HepG2 (cell line): ENCODE data around the gene TTYH2. TPM values are rescaled to one million over a fixed set of nuclear protein-coding genes. Genes with fewer than 3 reads are reported as not detected.

Experiments
- EED ChIP-seq: sonication (generic); formaldehyde crosslinking; IDR thresholded peaks from 2 replicates; pipeline ENCODE4 v1.5.0; 2020; ENCODE audit warnings: mild to moderate bottlenecking, missing genetic modification reagents
- GFI1 ChIP-seq: sonication (generic); formaldehyde crosslinking; IDR thresholded peaks from 2 replicates; pipeline ENCODE4 v1.5.0; 2020; ENCODE audit warnings: missing genetic modification reagents, mild to moderate bottlenecking, borderline replicate concordance
- IKZF4 ChIP-seq: sonication (generic); formaldehyde crosslinking; IDR thresholded peaks from 2 replicates; pipeline ENCODE4 v1.5.1; 2020; ENCODE audit warnings: borderline replicate concordance, mild to moderate bottlenecking, low read depth, missing genetic modification reagents; ENCODE audit errors: not compliant biosample characterization
- NBN ChIP-seq: fragments of 450-650 bp; conservative IDR thresholded peaks from 2 replicates; pipeline ENCODE4 v1.6.1; 2017
- NR2C2 ChIP-seq: sonication (generic); formaldehyde crosslinking; IDR thresholded peaks from 2 replicates; pipeline ENCODE4 v1.4.0; 2020; ENCODE audit warnings: missing genetic modification reagents, mild to moderate bottlenecking, moderate library complexity, borderline replicate concordance
- PHF5A ChIP-seq: IDR thresholded peaks from one replicate; pipeline ENCODE4 v1.6.1; 2018; ENCODE audit warnings: low read depth, missing genetic modification reagents; ENCODE audit not compliant: unreplicated experiment
- SIX4 ChIP-seq: sonication (generic); formaldehyde crosslinking; IDR thresholded peaks from 2 replicates; pipeline ENCODE4 v1.4.0; 2020; ENCODE audit warnings: missing genetic modification reagents
- SKI ChIP-seq: fragments of 450-650 bp; IDR thresholded peaks from one replicate; pipeline ENCODE4 v1.6.1; 2018; ENCODE audit warnings: mild to moderate bottlenecking; ENCODE audit not compliant: partially characterized antibody
- SP5 ChIP-seq: IDR thresholded peaks from 2 replicates; pipeline ENCODE4 v1.6.1; 2016; ENCODE audit warnings: low read depth, borderline replicate concordance
- ZNF556 ChIP-seq: sonication (generic); formaldehyde crosslinking; IDR thresholded peaks from 2 replicates; pipeline ENCODE4 v1.4.0; 2020; ENCODE audit warnings: mild to moderate bottlenecking, missing genetic modification reagents, borderline replicate concordance
- polyA plus RNA-seq, 8 experiments: library from polyadenylated mRNA; depleted of rRNA in 3 of 8; stranded (reverse) in 7 of 8; unstranded in 1 of 8; fragments of >200 nt; fragmentation: Illumina TruSeq in 4 of 8; extraction: Trizol in 4 of 8; gene quantifications; 2 replicates each; pipeline versions ENCODE4 v1.2.1 to v1.2.3, GENCODE V29; 2011 to 2016; ENCODE audit warnings: low read depth in 4 of 8, missing spikeins in 1 of 8, mixed read lengths in 1 of 8; ENCODE audit not compliant: insufficient read depth in 1 of 8
- total RNA-seq, 5 experiments: library from RNA; depleted of rRNA; stranded (reverse); fragments of >200 nt; fragmentation: Illumina TruSeq; extraction: Trizol; gene quantifications; 2 replicates each; pipeline ENCODE4 v1.2.3, GENCODE V29; 2016; ENCODE audit warnings: low read depth in 1 of 5
- TF ChIP-seq, protein P1 (sequence below): sonication (generic); formaldehyde crosslinking; IDR thresholded peaks from 2 replicates; pipeline ENCODE4 v1.9.0; 2021; ENCODE audit warnings: mild to moderate bottlenecking, missing genetic modification reagents
- TF ChIP-seq, protein P2 (sequence below): sonication (generic); formaldehyde crosslinking; IDR thresholded peaks from 2 replicates; pipeline ENCODE4 v1.5.1; 2020; ENCODE audit warnings: mild to moderate bottlenecking, missing genetic modification reagents
- TF ChIP-seq, protein P3 (sequence below): sonication (generic); formaldehyde crosslinking; IDR thresholded peaks from 2 replicates; pipeline ENCODE4 v1.4.0; 2020; ENCODE audit warnings: low read depth, missing genetic modification reagents

The TTYH2 gene
- total and polyA plus RNA-seq, 2 of the 13 experiments (the other 11 are each of a cell fraction or from before 2014, with no cell fraction given) = 0.77 to 0.96 TPM

DNA sequence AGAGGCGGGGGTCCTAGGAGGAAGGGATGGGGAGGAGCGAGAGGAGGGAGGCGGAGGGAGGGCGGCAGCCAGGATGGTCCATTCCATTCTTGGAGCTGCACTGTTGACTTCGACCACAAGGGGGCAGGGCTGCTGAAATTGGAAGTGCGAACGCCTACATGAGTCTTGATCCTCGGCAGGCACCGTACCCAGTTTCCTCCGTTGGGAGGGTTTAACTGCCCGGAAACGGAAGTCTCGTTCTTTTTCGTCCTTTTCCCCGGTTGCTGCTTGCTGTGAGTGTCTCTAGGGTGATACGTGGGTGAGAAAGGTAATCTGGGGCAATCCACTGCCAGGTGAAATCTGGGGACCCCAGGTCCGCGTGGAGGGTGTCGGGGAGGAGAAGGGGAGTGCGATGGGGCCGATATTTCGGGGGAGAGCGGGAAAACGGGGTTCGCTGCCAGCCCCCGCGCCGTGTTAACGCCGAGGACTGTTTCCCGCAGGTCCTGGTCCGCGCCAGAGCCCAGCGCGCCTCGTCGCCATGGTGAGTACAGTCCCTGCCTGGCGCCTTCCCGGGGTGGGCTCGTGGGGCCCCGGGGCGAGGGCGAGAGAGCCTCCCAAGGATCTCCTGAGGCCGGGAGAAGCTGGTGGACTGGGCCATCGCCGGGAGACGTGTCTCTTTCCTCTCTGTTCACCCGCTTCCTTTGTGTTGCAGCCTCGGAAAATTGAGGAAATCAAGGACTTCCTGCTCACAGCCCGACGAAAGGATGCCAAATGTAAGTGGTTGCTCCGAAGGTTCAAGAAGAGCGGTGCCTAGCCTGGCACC, 9.7 kb upstream of the TTYH2 start, which contains the start of gene RPL38 (continued):
- TF ChIP-seq, protein P1, sequence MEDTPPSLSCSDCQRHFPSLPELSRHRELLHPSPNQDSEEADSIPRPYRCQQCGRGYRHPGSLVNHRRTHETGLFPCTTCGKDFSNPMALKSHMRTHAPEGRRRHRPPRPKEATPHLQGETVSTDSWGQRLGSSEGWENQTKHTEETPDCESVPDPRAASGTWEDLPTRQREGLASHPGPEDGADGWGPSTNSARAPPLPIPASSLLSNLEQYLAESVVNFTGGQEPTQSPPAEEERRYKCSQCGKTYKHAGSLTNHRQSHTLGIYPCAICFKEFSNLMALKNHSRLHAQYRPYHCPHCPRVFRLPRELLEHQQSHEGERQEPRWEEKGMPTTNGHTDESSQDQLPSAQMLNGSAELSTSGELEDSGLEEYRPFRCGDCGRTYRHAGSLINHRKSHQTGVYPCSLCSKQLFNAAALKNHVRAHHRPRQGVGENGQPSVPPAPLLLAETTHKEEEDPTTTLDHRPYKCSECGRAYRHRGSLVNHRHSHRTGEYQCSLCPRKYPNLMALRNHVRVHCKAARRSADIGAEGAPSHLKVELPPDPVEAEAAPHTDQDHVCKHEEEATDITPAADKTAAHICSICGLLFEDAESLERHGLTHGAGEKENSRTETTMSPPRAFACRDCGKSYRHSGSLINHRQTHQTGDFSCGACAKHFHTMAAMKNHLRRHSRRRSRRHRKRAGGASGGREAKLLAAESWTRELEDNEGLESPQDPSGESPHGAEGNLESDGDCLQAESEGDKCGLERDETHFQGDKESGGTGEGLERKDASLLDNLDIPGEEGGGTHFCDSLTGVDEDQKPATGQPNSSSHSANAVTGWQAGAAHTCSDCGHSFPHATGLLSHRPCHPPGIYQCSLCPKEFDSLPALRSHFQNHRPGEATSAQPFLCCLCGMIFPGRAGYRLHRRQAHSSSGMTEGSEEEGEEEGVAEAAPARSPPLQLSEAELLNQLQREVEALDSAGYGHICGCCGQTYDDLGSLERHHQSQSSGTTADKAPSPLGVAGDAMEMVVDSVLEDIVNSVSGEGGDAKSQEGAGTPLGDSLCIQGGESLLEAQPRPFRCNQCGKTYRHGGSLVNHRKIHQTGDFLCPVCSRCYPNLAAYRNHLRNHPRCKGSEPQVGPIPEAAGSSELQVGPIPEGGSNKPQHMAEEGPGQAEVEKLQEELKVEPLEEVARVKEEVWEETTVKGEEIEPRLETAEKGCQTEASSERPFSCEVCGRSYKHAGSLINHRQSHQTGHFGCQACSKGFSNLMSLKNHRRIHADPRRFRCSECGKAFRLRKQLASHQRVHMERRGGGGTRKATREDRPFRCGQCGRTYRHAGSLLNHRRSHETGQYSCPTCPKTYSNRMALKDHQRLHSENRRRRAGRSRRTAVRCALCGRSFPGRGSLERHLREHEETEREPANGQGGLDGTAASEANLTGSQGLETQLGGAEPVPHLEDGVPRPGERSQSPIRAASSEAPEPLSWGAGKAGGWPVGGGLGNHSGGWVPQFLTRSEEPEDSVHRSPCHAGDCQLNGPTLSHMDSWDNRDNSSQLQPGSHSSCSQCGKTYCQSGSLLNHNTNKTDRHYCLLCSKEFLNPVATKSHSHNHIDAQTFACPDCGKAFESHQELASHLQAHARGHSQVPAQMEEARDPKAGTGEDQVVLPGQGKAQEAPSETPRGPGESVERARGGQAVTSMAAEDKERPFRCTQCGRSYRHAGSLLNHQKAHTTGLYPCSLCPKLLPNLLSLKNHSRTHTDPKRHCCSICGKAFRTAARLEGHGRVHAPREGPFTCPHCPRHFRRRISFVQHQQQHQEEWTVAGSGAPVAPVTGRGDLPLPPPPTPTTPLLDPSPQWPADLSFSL (CRISPR knock-in tag) = no peak
- TF ChIP-seq SIX4 (CRISPR knock-in tag) (peak; percentile 73), GFI1 (0 out of 2 replicates have a peak, but pooled peaks have one; percentile 35), NBN (no peak), ZNF556 (CRISPR knock-in tag) (peak; percentile 99), SKI (peak; percentile 66), PHF5A (CRISPR knock-in tag) (peak; percentile 79), EED (CRISPR knock-in tag) (peak; percentile 91), NR2C2 (CRISPR knock-in tag) (peak; percentile 85; the same call in 1 of the 2 replicates), IKZF4 (CRISPR knock-in tag) (peak; percentile 64), SP5 (CRISPR knock-in tag) (peak; percentile 56; the same call in 1 of the 2 replicates)
- TF ChIP-seq, protein P2, sequence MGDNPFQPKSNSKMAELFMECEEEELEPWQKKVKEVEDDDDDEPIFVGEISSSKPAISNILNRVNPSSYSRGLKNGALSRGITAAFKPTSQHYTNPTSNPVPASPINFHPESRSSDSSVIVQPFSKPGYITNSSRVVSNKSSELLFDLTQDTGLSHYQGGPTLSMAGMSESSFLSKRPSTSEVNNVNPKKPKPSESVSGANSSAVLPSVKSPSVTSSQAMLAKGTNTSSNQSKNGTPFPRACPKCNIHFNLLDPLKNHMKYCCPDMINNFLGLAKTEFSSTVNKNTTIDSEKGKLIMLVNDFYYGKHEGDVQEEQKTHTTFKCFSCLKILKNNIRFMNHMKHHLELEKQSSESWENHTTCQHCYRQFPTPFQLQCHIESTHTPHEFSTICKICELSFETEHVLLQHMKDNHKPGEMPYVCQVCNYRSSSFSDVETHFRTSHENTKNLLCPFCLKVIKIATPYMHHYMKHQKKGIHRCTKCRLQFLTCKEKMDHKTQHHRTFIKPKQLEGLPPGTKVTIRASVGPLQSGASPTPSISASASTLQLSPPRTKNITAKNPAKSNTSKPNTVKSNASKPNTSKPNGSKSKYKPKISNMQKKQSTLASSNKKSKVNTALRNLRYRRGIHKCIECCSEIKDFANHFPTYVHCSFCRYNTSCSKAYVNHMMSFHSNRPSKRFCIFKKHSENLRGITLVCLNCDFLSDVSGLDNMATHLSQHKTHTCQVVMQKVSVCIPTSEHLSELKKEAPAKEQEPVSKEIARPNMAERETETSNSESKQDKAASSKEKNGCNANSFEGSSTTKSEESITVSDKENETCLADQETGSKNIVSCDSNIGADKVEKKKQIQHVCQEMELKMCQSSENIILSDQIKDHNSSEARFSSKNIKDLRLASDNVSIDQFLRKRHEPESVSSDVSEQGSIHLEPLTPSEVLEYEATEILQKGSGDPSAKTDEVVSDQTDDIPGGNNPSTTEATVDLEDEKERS (CRISPR knock-in tag) = peak; percentile 79; the same call in 1 of the 2 replicates
- TF ChIP-seq, protein P3, sequence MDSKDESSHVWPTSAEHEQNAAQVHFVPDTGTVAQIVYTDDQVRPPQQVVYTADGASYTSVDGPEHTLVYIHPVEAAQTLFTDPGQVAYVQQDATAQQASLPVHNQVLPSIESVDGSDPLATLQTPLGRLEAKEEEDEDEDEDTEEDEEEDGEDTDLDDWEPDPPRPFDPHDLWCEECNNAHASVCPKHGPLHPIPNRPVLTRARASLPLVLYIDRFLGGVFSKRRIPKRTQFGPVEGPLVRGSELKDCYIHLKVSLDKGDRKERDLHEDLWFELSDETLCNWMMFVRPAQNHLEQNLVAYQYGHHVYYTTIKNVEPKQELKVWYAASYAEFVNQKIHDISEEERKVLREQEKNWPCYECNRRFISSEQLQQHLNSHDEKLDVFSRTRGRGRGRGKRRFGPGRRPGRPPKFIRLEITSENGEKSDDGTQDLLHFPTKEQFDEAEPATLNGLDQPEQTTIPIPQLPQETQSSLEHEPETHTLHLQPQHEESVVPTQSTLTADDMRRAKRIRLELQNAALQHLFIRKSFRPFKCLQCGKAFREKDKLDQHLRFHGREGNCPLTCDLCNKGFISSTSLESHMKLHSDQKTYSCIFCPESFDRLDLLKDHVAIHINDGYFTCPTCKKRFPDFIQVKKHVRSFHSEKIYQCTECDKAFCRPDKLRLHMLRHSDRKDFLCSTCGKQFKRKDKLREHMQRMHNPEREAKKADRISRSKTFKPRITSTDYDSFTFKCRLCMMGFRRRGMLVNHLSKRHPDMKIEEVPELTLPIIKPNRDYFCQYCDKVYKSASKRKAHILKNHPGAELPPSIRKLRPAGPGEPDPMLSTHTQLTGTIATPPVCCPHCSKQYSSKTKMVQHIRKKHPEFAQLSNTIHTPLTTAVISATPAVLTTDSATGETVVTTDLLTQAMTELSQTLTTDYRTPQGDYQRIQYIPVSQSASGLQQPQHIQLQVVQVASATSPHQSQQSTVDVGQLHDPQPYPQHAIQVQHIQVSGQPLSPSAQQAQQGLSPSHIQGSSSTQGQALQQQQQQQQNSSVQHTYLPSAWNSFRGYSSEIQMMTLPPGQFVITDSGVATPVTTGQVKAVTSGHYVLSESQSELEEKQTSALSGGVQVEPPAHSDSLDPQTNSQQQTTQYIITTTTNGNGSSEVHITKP = peak; percentile 90
